Cardiac septum (tissue), 1 donor: ENCODE measurements around the gene FADS6. TPM values are rescaled to one million over a fixed set of nuclear protein-coding genes. Genes with fewer than 3 reads are reported as not detected.

ENCODE experiments used
- DNase-seq: peaks from one replicate; pipeline ENCODE4 v3.0.0-alpha.2; 2020; ENCODE audit warnings: low spot score
- intact Hi-C: fragments of 100-400 bp; cut with DNase I; formaldehyde crosslinking; loops from one replicate; pipeline ENCODE4 v1.14.0; 2022
- long read RNA-seq: library from polyadenylated mRNA; unstranded; transcript quantifications from one replicate; pipeline ENCODE4 v2.0.0, GENCODE V29; 2021
- total RNA-seq: library from RNA; stranded (reverse); fragmentation: NEBNext Ultra II Directional; extraction: Animal tissue kit (Norgen Biotek cat#: 25700); gene quantifications from one replicate; pipeline ENCODE4 v1.2.1, GENCODE V29; 2021
- donor health status: DM: no; HTN: no; CAD: no.

FADS6 gene
- not detected for total RNA-seq
- long read RNA-seq = 0 reads

- no peak for DNase-seq
- intact Hi-C loops = no loop called here
These were observed at the start of gene FADS6 for GRCh38 chr17:74892974-74893911. Gene FADS6 (minus strand): TSS chr17:74893633. CDS start chr17:74893595, 38 bp downstream.

- intact Hi-C loops = no loop called here
These were observed 47.8 kb upstream of the FADS6 start for GRCh38 chr17:74941128-74941725.

GRCh38 chr17:74939534-74939933, 46.1 kb upstream of the FADS6 start:
- intact Hi-C loops = no loop called here
- no peak for DNase-seq

More at GRCh38 chr17:74941128-74941725, 47.8 kb upstream of the FADS6 start:
- DNase-seq = no peak

GRCh38 chr17:74938194-74938950, 44.9 kb upstream of the FADS6 start:
- intact Hi-C loops = no loop called here

GRCh38 chr17:74937064-74938051, 43.9 kb upstream of the FADS6 start:
- no peak for DNase-seq
- intact Hi-C loops = no loop called here

More at GRCh38 chr17:74938194-74938950, 44.9 kb upstream of the FADS6 start:
- no peak for DNase-seq

GRCh38 chr17:74936470-74936799, 43.0 kb upstream of the FADS6 start:
- no peak for DNase-seq
- intact Hi-C loops = no loop called here

GRCh38 chr17:74935585-74936469, 42.4 kb upstream of the FADS6 start, which contains the start of gene OTOP3:
Gene OTOP3 (plus strand): TSS chr17:74935898. CDS start chr17:74935922, 24 bp downstream.
- intact Hi-C loops = no loop called here
- DNase-seq = no peak

GRCh38 chr17:74935048-74935447, 41.6 kb upstream of the FADS6 start:
- intact Hi-C loops = no loop called here
- no peak for DNase-seq

GRCh38 chr17:74930535-74931036, 37.2 kb upstream of the FADS6 start:
- intact Hi-C loops = no loop called here
- no peak for DNase-seq

- intact Hi-C loops = no loop called here
- DNase-seq = no peak
These were observed 35.4 kb upstream of the FADS6 start for GRCh38 chr17:74928786-74929185.

GRCh38 chr17:74925242-74925641, 31.8 kb upstream of the FADS6 start:
- intact Hi-C loops = no loop called here
- no peak for DNase-seq

- intact Hi-C loops = no loop called here
- peak; percentile 80 for DNase-seq
These were observed 31.0 kb upstream of the FADS6 start, which contains the start of gene OTOP2 for GRCh38 chr17:74924250-74924948. Gene OTOP2 (plus strand): TSS chr17:74924273. CDS start chr17:74924633, 360 bp downstream.

GRCh38 chr17:74923538-74924249, 30.3 kb upstream of the FADS6 start:
- intact Hi-C loops = no loop called here
- peak; percentile 83 for DNase-seq

- DNase-seq = no peak
- intact Hi-C loops = no loop called here
These were observed 29.5 kb upstream of the FADS6 start, which contains the start of gene USH1G for GRCh38 chr17:74922694-74923537. Gene USH1G (minus strand): TSS chr17:74923255. CDS start chr17:74923073, 182 bp downstream.

GRCh38 chr17:74922172-74922571, 28.7 kb upstream of the FADS6 start:
- DNase-seq = no peak
- intact Hi-C loops = no loop called here
